Esophagus muscularis mucosa (tissue), 3 donors: ENCODE measurements around the gene KIRREL2.

Experiments
- POLR2A ChIP-seq: fragments of 450-650 bp; IDR thresholded peaks from one replicate; pipeline ENCODE4 v1.6.1; 2017; ENCODE audit warnings: antibody characterized with exemption, moderate library complexity, mild to moderate bottlenecking, low read depth
- POLR2AphosphoS5 ChIP-seq, 2 donors: sonication (generic); formaldehyde crosslinking; IDR thresholded peaks; one replicate each; pipeline ENCODE4 v1.6.1; 2017; ENCODE audit warnings: antibody characterized with exemption in 2 of 2
- TF ChIP-seq, protein P1 (sequence below), 3 experiments: fragments of 200-600 bp in 2 of 3; fragments of 450-650 bp in 1 of 3; sonication (generic) in 2 of 3; IDR thresholded peaks; one replicate each; pipeline ENCODE4 v1.5.1; 2017 to 2019; ENCODE audit warnings: antibody characterized with exemption in 3 of 3, mild to moderate bottlenecking in 2 of 3, moderate library complexity in 1 of 3

DNA sequence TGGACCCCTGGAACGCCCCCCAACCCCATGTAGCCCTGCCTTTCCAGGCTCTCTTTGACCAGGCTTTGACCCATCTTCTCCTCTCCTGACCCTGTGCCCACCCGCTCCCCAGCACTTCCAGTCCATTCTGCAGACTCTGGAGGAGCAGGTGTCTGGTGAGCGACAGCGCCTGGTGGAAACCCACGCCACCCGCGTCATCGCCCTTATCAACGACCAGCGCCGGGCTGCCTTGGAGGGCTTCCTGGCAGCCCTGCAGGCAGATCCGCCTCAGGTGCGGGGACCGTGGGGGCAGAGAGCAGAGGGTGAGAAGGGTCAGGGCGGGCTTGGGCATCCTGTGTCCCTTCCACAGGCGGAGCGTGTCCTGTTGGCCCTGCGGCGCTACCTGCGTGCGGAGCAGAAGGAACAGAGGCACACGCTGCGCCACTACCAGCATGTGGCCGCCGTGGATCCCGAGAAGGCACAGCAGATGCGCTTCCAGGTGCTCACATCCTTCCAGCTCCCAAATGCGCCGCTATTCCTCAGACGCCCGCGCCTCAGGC, 17.8 kb downstream of the KIRREL2 start:
- TF ChIP-seq, protein P1, sequence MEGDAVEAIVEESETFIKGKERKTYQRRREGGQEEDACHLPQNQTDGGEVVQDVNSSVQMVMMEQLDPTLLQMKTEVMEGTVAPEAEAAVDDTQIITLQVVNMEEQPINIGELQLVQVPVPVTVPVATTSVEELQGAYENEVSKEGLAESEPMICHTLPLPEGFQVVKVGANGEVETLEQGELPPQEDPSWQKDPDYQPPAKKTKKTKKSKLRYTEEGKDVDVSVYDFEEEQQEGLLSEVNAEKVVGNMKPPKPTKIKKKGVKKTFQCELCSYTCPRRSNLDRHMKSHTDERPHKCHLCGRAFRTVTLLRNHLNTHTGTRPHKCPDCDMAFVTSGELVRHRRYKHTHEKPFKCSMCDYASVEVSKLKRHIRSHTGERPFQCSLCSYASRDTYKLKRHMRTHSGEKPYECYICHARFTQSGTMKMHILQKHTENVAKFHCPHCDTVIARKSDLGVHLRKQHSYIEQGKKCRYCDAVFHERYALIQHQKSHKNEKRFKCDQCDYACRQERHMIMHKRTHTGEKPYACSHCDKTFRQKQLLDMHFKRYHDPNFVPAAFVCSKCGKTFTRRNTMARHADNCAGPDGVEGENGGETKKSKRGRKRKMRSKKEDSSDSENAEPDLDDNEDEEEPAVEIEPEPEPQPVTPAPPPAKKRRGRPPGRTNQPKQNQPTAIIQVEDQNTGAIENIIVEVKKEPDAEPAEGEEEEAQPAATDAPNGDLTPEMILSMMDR (IDR thresholded peaks at IDR 0.05): no peak
- TF ChIP-seq POLR2AphosphoS5 (IDR thresholded peaks at IDR 0.05) (no peak), POLR2A (no peak)
